KBM-7 (cell line): ENCODE data around the gene CHST5.

Experiments
- DNase-seq: peaks from one replicate; pipeline ENCODE4 v3.0.0-alpha.2; 2015
- in situ Hi-C: fragments of 300-500 bp; cut with MboI; formaldehyde crosslinking; loops from 2 replicates; pipeline ENCODE4 v1.14.3; 2020; ENCODE audit warnings: low sequenced_read_pairs, low pct_unique_long_range_greater_than_20kb, mixed read lengths

CHST5 gene

GRCh38 chr16:75535901-75536300 lies at the start of gene CHST5:
Gene CHST5, minus strand, starts transcription at chr16:75536108. Its CDS starts 5,724 bp downstream, at chr16:75530384.
- DNase-seq, result no peak
- in situ Hi-C loops, result no loop called here

GRCh38 chr16:75584108-75584507 lies 48.2 kb upstream of the CHST5 start:
- in situ Hi-C loops, result no loop called here
- no peak for DNase-seq

GRCh38 chr16:75579281-75579834 lies 43.5 kb upstream of the CHST5 start:
- in situ Hi-C loops, result no loop called here
- no peak for DNase-seq

GRCh38 chr16:75578725-75579124 lies 42.8 kb upstream of the CHST5 start:
- in situ Hi-C loops, result no loop called here
- DNase-seq, result no peak

- in situ Hi-C loops, result no loop called here
- DNase-seq, result no peak
Measured at GRCh38 chr16:75578212-75578611, 42.3 kb upstream of the CHST5 start.

GRCh38 chr16:75576384-75576811 lies 40.5 kb upstream of the CHST5 start:
- DNase-seq, result peak; percentile 37
- in situ Hi-C loops, result no loop called here

GRCh38 chr16:75575958-75576357 lies 40.0 kb upstream of the CHST5 start:
- DNase-seq, result no peak
- in situ Hi-C loops, result no loop called here

GRCh38 chr16:75573955-75574354 lies 38.0 kb upstream of the CHST5 start:
- no peak for DNase-seq
- in situ Hi-C loops, result no loop called here

GRCh38 chr16:75572864-75573542 lies 37.1 kb upstream of the CHST5 start:
- no peak for DNase-seq
- in situ Hi-C loops, result no loop called here

- in situ Hi-C loops, result no loop called here
- no peak for DNase-seq
Measured at GRCh38 chr16:75570396-75571065, 34.6 kb upstream of the CHST5 start.

GRCh38 chr16:75567911-75568310 lies 32.0 kb upstream of the CHST5 start:
- in situ Hi-C loops, result no loop called here
- no peak for DNase-seq

- peak; percentile 8 for DNase-seq
Measured at GRCh38 chr16:75566758-75567255, 30.9 kb upstream of the CHST5 start.

GRCh38 chr16:75566040-75566757 lies 30.3 kb upstream of the CHST5 start, which contains the start of gene GABARAPL2:
Gene GABARAPL2, plus strand, starts transcription at chr16:75566379. Its CDS starts 108 bp downstream, at chr16:75566487.
- in situ Hi-C loops, result no loop called here
- peak; percentile 84 for DNase-seq

More at GRCh38 chr16:75566758-75567255, 30.9 kb upstream of the CHST5 start:
- in situ Hi-C loops, result no loop called here

GRCh38 chr16:75565640-75566039 lies 29.7 kb upstream of the CHST5 start:
- in situ Hi-C loops, result no loop called here
- DNase-seq, result no peak

- in situ Hi-C loops, result no loop called here
- DNase-seq, result peak; percentile 19
Measured at GRCh38 chr16:75559564-75560372, 23.9 kb upstream of the CHST5 start.

- DNase-seq, result no peak
- in situ Hi-C loops, result no loop called here
Measured at GRCh38 chr16:75558846-75559401, 23.0 kb upstream of the CHST5 start.

- in situ Hi-C loops, result no loop called here
- DNase-seq, result no peak
Measured at GRCh38 chr16:75556431-75556950, 20.6 kb upstream of the CHST5 start.

- peak; percentile 94 for DNase-seq
- in situ Hi-C loops, result no loop called here
Measured at GRCh38 chr16:75555707-75556430, 20.0 kb upstream of the CHST5 start, which contains the start of gene TMEM231. Gene TMEM231, minus strand, starts transcription at chr16:75556252. Its CDS starts 43 bp downstream, at chr16:75556209.
